Keratinocyte (primary cell): ENCODE data around the gene WWC2. TPM values are rescaled to one million over a fixed set of nuclear protein-coding genes. Genes with fewer than 3 reads are reported as not detected.
A peak's percentile ranks its signal among the peaks of the same experiment; 100 is the strongest.

Experiments
- DNase-seq: peaks from one replicate; pipeline ENCODE4 v3.0.0-alpha.2; 2011; ENCODE audit warnings: low read depth, missing footprints, low spot score
- FAIRE-seq: peaks from 2 replicates; lab custom pipeline; 2011; peaks lifted over from hg19 to GRCh38; lab: Jason Lieb, UNC
- H2AFZ ChIP-seq: 2 replicates; pipeline ENCODE4 v1.6.0; 2012; ENCODE audit warnings: low read length, control low read depth, inconsistent platforms; ENCODE audit not compliant: control insufficient read depth
- H3K27ac ChIP-seq: 2 replicates; pipeline ENCODE4 v1.5.1; 2011; ENCODE audit warnings: low read length; ENCODE audit not compliant: control insufficient read depth, insufficient read depth
- H3K27me3 ChIP-seq: 3 replicates; pipeline ENCODE4 v1.6.0; 2011; ENCODE audit warnings: low read length; ENCODE audit not compliant: control insufficient read depth, insufficient read depth; ENCODE audit errors: extremely low read depth
- H3K36me3 ChIP-seq, 2 experiments: 2 replicates in 1 of 2; 3 replicates in 1 of 2; pipeline ENCODE4 v1.5.1; 2011; ENCODE audit warnings: low read length in 2 of 2, mild to moderate bottlenecking in 1 of 2; ENCODE audit not compliant: control insufficient read depth in 2 of 2, insufficient read depth in 2 of 2; ENCODE audit errors: extremely low read depth in 1 of 2
- H3K4me1 ChIP-seq: 3 replicates; pipeline ENCODE4 v1.5.1; 2011; ENCODE audit warnings: low read length; ENCODE audit not compliant: control insufficient read depth, insufficient read depth; ENCODE audit errors: extremely low read depth
- H3K4me2 ChIP-seq: 3 replicates; pipeline ENCODE4 v1.6.0; 2011; ENCODE audit warnings: low read depth, low read length; ENCODE audit not compliant: control insufficient read depth, insufficient read depth; ENCODE audit errors: extremely low read depth
- H3K4me3 ChIP-seq, 3 experiments: fragments of 200-600 bp in 1 of 3; sonication (generic) in 1 of 3; 2 replicates in 2 of 3; 3 replicates in 1 of 3; pipeline ENCODE4 v1.5.1; 2011 to 2016; ENCODE audit warnings: low read length in 3 of 3, mild to moderate bottlenecking in 3 of 3, control low read depth in 2 of 3, inconsistent platforms in 1 of 3, low read depth in 1 of 3, mixed read lengths in 1 of 3, mixed run types in 1 of 3, moderate library complexity in 1 of 3; ENCODE audit not compliant: control insufficient read depth in 2 of 3, insufficient read depth in 2 of 3; ENCODE audit errors: extremely low read depth in 1 of 3
- H3K79me2 ChIP-seq: 2 replicates; pipeline ENCODE4 v1.6.0; 2012; ENCODE audit warnings: low read length; ENCODE audit not compliant: control insufficient read depth, insufficient read depth
- H3K9ac ChIP-seq: 3 replicates; pipeline ENCODE4 v1.6.0; 2011; ENCODE audit warnings: low read length; ENCODE audit not compliant: control insufficient read depth, insufficient read depth; ENCODE audit errors: extremely low read depth
- H3K9me1 ChIP-seq: 3 replicates; pipeline ENCODE4 v1.6.0; 2011; ENCODE audit warnings: low read length; ENCODE audit not compliant: control insufficient read depth, insufficient read depth; ENCODE audit errors: extremely low read depth
- H3K9me3 ChIP-seq: 2 replicates; pipeline ENCODE4 v1.5.1; 2012; ENCODE audit warnings: low read depth, low read length; ENCODE audit not compliant: control insufficient read depth
- H4K20me1 ChIP-seq: 3 replicates; pipeline ENCODE4 v1.6.0; 2011; ENCODE audit warnings: low read length; ENCODE audit not compliant: control insufficient read depth, insufficient read depth; ENCODE audit errors: extremely low read depth
- CTCF ChIP-seq, 3 experiments: IDR thresholded peaks in 1 of 3; conservative IDR thresholded peaks in 1 of 3; optimal IDR thresholded peaks in 1 of 3; 2 replicates in 2 of 3; 3 replicates in 1 of 3; pipeline versions ENCODE3 to v1.5.1; 2011; ENCODE audit warnings: low read length in 3 of 3, mild to moderate bottlenecking in 3 of 3, moderate library complexity in 2 of 3, control low read depth in 1 of 3, inconsistent platforms in 1 of 3; ENCODE audit not compliant: insufficient read depth in 2 of 3; ENCODE audit errors: extremely low read depth in 1 of 3
- EZH2 ChIP-seq: IDR thresholded peaks from one replicate; pipeline ENCODE4 v1.6.1; 2012; ENCODE audit warnings: inconsistent platforms, mild to moderate bottlenecking, low read length, moderate library complexity
- dilution Hi-C: fragments of 300-500 bp; cut with MboI; formaldehyde crosslinking; loops from one replicate; pipeline ENCODE4 v1.7.0; 2020; ENCODE audit warnings: low sequenced_read_pairs; ENCODE audit not compliant: extremely low pct_ligation_motif_present
- polyA plus RNA-seq, 5 experiments: library from polyadenylated mRNA; depleted of rRNA in 3 of 5; stranded (reverse) in 3 of 5; stranded (forward) in 1 of 5; unstranded in 1 of 5; fragments of >200 nt; gene quantifications; 1 replicate in 1 of 5; 2 replicates in 3 of 5; 3 replicates in 1 of 5; pipeline versions ENCODE4 v1.2.1 to v1.2.3, GENCODE V29; 2011 to 2012; ENCODE audit warnings: missing spikeins in 2 of 5, low read depth in 1 of 5, low replicate concordance in 1 of 5

WWC2 gene
- polyA plus RNA-seq, 1 donor (not counting 4 experiments of a cell fraction or from before 2014, with no cell fraction given): 15.4 TPM

- peak; percentile 90 for DNase-seq
- Histone ChIP-seq H3K4me3 (no peak overlapping the region), H3K4me2 (peak overlapping the region; percentile 67), H3K4me1 (peaks cover 51% of the 10 kb centered on the region), H3K36me3 (no peaks in the 10 kb centered on the region), H3K9ac (no peak overlapping the region), H3K9me3 (no peaks in the 10 kb centered on the region), H3K9me1 (no peaks in the 10 kb centered on the region), H3K79me2 (no peaks in the 10 kb centered on the region), H4K20me1 (no peaks in the 10 kb centered on the region), H2AFZ (peak overlapping the region; percentile 36), H3K27ac (peak overlapping the region; percentile 39), H3K27me3 (no peaks in the 10 kb centered on the region)
- TF ChIP-seq EZH2 (no peak), CTCF (optimal IDR thresholded peaks at IDR 0.05 in 1 of 3, IDR thresholded peaks at IDR 0.05 in 1 of 3, conservative IDR thresholded peaks at IDR 0.05 in 1 of 3; ENCODE audit: extremely low read depth in 1 of 3, insufficient read depth in 2 of 3, low read length in 3 of 3) (no peak)
- peak; percentile 96 for FAIRE-seq
- dilution Hi-C loops: no loop called here
Observed at GRCh38 chr4:183356931-183357675, 258.0 kb downstream of the WWC2 start.

- Histone ChIP-seq H3K9me1 (no peaks in the 10 kb centered on the region), H4K20me1 (no peaks in the 10 kb centered on the region), H3K4me3 (no peak overlapping the region), H3K4me2 (no peak overlapping the region), H3K79me2 (no peaks in the 10 kb centered on the region), H3K4me1 (peaks cover 47% of the 10 kb centered on the region), H3K36me3 (no peaks in the 10 kb centered on the region), H3K27ac (no peak overlapping the region), H3K27me3 (no peaks in the 10 kb centered on the region), H3K9ac (no peak overlapping the region), H2AFZ (no peak overlapping the region), H3K9me3 (no peaks in the 10 kb centered on the region)
- dilution Hi-C loops: no loop called here
- FAIRE-seq: no peak
- DNase-seq: no peak
- TF ChIP-seq EZH2: no peak
- no peak for TF ChIP-seq CTCF (optimal IDR thresholded peaks at IDR 0.05 in 1 of 3, IDR thresholded peaks at IDR 0.05 in 1 of 3, conservative IDR thresholded peaks at IDR 0.05 in 1 of 3; ENCODE audit: extremely low read depth in 1 of 3, insufficient read depth in 2 of 3, low read length in 3 of 3)
Observed at GRCh38 chr4:183358215-183358755, 259.2 kb downstream of the WWC2 start.
